Measurements from ENCODE around the gene SMIM8. TPM values are rescaled to one million over a fixed set of nuclear protein-coding genes. Genes with fewer than 3 reads are reported as not detected.
A peak's percentile ranks its signal among the peaks of the same experiment; 100 is the strongest.
"Not testable (repeated sequence)": the region's sequence is repeated elsewhere in the genome, so short reads cannot be mapped to it uniquely, and the experiment has no call there.

The SMIM8 gene, protein sequence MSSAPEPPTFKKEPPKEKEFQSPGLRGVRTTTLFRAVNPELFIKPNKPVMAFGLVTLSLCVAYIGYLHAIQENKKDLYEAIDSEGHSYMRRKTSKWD
- 6.5 and 8.1 TPM in 2 replicates for total RNA-seq (2014; rRNA removed; shearing (Covaris generic))

DNA sequence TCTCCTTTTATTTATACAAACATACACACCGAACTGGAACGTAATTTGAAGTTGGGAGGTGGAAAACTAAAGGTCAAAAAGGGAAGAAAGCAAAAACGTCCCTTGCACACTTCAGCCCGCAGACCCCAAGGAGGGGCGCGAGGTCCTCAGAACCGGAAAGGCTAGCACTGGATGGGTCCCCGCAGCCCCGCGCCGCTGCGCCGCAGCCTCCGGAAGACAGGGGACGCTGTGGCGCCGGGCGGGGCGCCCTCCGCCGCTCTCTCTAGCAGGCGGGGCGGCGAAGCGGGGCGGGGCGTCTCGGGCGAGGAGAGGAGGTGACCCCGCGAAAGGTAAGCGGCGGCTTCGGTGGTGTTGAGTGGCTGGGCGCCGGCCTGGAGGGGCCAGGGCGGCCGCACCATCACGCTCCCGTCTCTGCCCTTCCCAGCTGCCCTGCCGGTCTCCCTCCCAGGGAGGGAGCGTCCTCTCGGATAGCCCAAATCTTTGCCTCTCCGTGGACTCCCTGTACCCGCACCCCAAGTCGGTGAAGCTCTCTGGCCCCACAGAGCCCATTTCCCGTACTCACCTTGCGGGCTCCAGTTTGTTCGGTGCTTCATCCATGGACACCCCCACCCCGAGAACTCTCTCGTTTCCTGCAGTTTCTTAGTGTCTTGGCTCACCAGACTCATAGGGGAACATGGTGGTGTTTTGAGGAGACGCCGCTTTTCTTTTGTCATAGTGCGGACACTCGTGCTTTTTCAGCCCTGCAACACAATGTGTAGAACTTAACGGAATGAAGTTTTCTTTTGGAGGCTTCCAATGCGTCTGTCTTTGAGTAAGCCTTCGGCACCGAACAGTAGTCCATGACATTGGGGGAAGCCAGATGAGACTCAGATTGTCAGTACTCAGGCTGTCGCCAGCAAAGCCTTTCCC lies at the start of gene SMIM8:
Gene SMIM8 (plus strand): TSS at position 285 of the 909 bp plus-strand sequence. CDS start 14,444 bp downstream, outside the sequence.
- DNase-seq (ENCODE audit: low read depth) = peak; percentile 76

DNA sequence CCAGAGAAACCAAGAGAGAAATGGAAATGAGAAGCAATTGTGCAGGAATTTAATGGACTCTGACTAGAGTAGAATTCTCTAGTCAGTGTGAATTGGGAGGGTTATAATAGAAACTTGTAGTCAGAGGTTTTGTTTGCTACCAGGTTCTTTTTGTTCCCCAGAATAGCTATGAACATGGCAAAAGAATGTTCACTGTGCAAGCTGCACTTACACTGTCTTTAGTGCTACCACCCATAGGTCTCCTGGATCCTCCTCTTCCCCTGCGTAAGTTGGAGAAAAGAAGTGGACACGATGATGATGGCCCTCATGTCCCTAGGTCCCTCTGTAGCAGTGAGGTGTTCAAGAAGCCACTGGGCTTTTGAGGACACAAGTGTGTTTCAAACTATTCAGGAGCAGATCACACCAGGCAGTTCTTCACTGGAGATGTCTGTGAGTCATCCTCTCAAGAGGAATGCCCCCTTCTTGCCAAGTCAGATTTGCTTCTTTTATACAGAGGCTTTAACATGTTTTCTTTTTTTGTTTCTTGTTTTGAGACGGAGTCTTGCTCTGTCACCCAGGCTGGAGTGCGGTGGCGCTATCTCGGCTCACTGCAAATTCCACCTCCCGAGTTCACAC lies 47.6 kb upstream of the SMIM8 start:
- DNase-seq (ENCODE audit: low read depth) = peak; percentile 16

DNA sequence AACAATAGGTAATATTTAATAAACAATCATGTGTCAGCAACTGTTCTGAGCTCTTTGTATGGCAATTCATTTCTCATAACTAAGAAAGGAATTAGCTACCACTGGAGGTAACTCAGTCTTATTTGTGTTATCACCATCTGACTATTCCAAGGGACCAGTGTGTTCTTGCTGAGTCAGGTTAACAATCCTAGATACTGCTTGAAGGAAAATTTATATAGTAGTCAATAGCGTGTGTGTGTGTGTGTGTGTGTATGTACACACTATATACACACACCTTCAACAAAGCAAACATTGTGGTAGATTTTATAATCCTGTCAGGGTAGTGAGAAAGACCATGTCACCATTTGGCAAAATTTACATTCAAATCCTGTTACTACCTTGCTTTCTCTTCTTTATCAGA lies 45.8 kb upstream of the SMIM8 start:
- DNase-seq (ENCODE audit: low read depth) = no peak

DNA sequence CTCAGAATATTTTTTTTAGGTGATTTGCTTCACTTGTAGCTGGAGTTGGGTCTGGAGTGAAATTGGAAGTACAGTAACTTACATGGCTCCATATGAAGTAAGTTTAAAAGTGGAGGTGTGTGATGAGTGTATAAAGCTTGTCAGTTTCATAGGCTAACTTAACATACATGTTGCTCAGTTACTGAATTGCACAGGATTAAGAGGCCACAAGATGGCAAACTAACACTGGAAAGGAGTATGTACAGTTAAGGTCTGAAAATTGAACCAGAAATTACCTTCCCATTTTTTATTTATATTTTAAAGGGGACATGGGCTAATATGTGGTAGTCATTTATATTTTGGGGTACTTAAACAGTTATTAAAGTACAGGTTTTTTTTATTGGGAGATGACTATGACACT lies 45.3 kb upstream of the SMIM8 start:
- peak; percentile 17 for DNase-seq (ENCODE audit: low read depth)

DNA sequence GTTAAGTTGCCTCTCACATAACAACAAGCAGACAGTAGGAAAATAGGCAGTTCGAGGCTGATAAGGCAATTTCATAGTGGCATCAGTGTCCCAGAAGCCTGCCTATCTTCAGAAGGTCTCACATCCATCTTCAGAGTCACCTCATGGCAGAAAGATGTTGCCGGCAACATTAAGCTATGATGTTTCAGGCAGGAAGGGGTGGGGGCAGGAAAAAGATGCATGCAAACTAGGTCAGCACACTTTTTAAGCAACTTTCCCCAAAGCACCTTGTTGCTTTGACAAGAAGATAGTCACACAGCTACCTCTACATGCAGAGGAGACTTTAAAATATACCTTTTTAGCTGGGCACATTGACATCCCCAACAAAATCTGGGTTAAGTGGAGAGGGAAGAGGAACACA lies 43.2 kb upstream of the SMIM8 start:
- no peak for DNase-seq (ENCODE audit: low read depth)

DNA sequence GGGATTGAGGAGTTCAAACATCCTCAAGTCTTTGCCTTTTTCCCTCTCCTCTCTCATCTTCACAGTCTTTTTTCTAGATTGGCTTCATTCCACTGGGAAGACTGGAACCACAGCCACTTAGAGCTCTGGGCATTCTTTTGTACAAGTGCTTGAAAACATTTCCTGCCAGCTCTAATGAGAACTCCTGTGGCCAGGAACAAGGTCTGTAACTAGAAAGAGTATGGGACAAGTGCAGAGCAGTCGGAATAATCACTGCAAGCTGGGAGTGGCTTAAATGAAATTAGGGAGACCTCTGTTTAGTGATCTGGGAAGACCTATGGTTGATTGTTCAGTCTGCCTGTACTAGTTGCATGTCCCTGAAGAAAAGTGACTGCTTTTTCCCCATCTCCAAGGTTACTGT lies 41.0 kb upstream of the SMIM8 start:
- no peak for DNase-seq (ENCODE audit: low read depth)

DNA sequence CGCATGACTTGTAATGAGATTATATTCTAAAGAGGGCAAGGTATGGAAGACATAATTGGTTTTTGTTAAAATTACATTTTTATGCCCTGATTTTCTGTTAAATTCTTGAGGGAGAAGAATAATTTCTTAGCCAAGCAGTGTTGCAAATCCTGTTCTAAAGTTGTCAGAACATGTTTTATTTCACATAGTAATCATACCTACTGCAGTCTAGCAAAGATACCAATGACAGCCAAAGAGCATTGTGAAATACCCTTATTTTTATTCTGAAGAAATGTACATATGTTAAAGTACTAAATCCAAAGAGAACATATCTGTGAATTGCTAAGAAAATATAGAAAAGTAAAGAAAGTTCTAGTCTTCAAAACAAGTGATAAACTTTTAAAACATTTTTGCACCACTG lies 39.6 kb upstream of the SMIM8 start:
- no peak for DNase-seq (ENCODE audit: low read depth)

DNA sequence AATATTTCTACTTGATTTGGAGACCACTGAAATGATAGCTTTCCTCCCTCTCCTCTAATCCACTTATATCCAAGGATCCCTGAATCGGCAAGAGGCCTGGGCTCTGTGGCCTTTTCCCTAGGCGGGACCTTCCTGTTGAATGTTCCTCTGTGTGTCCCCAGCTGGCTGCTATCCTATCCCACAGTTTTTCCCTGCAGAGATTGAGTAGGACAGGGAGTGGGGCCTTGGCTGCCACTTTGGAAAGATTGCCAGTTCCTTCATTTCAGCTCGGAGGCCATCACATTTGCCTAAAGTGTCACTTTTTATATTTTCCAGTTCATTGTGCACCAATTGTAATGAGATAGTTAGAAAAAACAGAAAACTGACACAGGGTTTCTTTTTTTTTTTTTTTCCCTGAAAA lies 38.9 kb upstream of the SMIM8 start:
- no peak for DNase-seq (ENCODE audit: low read depth)

DNA sequence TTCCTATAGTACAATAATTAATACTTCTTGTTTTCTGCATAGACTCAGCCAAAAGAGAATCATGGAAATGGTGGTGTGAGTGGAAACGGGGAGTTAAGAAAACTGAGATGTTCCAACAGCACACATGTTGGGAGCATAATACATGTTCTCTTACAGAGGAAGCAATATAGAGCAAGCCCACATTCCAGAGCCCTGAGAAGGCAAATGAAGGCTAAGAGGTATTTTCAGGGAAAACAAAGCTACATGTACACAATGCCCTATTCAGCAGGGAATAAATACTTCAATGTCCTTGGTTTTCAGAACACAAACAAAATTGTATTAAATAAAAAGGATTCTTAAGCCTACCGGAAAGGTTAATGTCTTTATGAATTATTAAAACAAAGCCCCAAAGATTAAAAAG lies 35.1 kb upstream of the SMIM8 start:
- DNase-seq (ENCODE audit: low read depth) = no peak

DNA sequence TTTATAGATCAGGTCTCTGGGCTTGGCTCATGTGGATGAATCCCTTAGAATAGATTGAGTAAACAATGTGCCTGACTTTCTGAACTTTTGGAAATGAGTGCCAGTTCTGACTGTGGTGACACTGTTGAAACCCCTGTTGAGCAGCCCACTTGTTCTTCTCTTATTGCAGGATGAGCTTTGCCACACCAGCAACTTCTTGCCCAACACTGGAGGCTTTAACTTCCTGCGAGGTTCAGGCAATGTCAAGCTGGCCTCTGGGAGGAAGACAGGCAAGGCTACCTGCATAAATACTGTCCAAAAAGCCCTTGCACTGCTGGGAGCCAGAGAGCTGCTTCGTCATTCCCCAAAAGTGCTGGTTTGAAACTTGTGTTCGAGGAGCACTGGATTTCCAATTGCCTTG lies 32.8 kb upstream of the SMIM8 start:
- no peak for DNase-seq (ENCODE audit: low read depth)

DNA sequence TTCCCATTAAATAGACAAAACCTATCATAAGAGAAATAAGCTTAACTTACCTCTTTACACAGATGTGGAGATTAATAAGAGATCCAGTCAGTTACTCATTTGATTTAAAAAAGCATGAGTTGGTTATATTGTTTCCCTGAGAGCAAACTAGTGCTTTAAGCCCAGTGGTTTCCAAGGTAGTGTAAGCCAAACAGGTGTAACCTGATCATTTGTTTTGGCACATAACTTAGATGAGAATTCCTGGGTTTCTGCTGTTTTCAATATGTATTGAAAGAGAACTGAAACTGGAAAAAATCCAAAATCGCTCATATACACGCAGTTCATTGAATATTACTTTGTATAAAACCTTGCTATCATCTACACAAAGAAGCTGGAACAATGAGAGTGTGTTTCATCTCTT lies 30.5 kb upstream of the SMIM8 start:
- no peak for DNase-seq (ENCODE audit: low read depth)

DNA sequence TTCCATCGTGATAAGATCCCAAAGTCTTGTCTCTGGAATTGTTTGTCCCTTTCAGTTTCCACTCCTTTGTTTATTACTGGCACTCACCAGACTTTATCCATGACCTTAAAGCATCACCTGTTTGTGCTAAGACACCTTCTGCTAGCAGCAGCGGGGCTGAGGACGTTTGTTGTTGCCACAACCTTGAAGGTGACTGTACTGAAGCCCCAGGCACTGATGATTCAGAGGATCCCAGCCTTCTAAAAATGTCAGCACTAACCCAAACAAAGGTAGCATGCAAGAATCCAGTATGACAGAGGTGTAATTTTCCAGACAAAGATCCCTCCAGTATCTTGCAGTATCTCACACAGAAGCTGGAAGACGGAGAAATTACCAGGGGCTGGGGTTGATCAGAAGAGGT lies 28.9 kb upstream of the SMIM8 start:
- no peak for DNase-seq (ENCODE audit: low read depth)

DNA sequence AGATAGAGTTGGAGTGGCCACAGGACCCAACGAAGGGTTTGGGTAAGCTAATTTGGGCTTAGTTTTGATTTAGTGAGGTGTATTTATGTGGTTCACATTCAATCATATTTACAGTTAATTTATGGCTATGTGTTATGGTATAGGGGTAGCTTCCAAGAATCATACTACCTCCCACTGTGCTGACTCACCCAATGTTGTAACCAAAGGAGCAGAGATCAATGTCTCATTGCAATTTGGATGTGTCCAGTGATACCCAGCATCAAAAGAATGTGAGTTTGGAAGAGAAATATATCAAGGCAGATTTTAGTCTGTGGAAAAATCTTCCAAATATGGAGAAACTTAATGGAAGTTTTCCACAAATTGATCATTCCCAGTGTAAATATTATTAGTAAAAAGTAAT lies 25.3 kb upstream of the SMIM8 start:
- no peak for DNase-seq (ENCODE audit: low read depth)

DNA sequence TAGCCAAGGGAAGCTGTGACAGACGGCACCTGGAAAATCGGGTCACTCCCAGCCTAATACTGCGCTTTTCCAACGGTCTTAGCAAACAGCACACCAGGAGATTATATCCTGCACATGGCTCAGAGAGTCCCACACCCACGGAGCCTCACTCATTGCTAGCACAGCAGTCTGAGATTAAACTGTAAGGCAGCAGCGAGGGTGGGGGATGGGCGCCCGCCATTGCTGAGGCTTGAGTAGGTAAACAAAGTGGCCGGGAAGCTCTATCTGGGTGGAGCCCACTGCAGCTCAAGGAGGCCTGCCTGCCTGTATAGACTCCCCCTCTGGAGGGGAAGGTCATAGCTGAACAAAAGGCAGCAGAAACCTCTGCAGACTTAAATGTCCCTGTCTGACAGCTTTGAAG lies 21.1 kb upstream of the SMIM8 start:
- DNase-seq (ENCODE audit: low read depth) = not testable (repeated sequence)

DNA sequence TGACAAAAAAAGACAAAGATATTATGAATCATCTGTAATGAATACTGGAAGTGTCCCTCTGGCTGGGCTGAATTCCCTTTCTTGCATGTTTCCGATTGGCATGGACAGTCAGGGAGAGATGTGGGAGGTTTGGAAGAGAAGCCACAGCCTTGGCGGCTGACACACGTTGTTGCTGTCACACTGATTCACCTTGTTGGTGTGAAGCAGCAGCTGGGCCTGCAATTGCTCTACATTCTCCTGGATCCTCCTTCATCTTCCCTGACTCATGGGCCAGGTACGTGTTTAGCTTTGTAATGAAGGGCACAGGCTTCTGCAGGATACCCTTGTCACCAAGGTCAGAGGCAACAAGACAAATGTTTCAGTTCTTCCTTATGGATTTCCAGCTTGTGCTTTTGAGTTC lies 13.4 kb upstream of the SMIM8 start:
- DNase-seq (ENCODE audit: low read depth) = peak; percentile 1

DNA sequence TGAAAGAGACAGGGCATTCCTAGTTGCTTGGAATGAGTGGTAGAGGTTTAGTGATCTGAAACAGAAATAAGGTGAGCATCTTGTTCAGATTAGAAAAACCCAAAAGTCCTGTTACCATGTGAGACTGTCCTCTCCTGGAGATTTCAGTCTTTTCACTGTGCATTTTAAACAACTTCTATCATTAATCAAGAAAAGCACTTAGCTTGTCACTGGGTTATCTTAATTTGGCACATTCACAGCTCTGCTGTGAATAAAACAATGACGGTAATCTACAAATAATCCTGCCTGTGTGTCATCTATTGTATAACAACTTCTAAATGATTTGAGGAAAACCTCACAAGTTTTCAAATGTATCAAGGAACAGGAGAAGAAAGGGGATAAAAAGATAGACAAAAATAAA lies 9.5 kb upstream of the SMIM8 start:
- DNase-seq (ENCODE audit: low read depth) = no peak

DNA sequence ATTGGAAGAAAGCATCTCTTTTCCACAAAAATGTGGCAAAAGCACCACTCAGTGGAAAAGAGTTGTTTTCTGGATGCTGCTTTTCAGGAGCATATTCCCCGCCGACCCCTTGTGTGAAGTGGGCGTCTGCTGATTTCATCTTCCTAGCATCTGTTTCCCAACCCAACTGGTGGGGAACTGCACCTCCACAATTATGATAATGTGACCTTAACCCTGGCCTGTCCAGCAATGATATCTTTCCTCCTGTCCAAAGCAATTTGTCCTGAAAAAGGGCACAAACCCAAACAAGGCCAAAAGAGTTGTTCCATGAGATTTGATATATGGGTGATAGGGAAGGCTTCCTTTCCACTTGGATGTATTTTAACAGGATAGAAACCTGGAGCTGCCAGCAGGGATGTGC lies 7.3 kb upstream of the SMIM8 start:
- DNase-seq (ENCODE audit: low read depth) = no peak

DNA sequence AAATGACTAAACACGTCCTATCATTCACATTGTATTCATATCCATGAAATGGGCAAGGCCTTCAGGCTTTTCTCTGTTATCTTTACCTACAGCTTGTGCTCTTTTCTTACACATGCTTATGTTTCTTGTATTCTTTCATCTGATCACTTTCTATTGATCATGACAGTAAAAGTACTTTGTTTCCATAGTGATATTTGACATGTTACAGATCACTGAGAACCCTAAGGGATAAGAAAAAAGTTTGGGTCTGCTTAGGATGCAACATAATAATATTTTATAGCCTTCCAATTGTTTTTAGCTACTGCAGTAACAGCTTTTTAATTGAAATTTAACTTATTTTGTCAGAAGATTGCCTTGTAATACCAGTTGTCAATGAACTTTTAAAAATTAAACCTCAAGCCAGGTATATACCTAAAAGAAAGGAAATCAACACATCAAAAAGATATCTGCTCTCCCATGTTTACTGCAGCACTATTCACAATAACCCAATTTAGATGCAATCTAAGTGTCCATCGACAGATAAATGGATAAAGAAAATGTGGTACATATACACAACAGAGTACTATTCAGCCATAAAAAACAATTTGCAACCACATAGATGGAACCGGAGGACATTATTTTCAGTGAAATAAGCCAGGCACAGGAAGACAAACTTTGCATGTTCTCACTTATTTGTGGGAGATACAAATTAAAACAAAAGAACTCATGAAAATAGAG lies 3.0 kb upstream of the SMIM8 start:
- no peak for DNase-seq (ENCODE audit: low read depth)

DNA sequence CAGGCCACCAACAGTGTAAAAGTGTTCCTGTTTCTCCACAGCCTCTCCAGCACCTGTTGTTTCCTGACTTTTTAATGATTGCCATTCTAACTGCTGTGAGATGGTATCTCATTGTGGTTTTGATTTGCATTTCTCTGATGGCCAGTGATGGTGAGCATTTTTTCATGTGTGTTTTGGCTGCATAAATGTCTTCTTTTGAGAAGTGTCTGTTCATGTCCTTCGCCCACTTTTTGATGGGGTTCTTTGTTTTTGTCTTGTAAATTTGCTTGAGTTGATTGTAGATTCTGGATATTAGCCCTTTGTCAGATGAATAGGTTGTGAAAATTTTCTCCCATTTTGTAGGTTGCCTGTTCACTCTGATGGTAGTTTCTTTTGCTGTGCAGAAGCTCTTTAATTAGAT lies 1.5 kb downstream of the SMIM8 start:
- DNase-seq (ENCODE audit: low read depth) = not testable (repeated sequence)

DNA sequence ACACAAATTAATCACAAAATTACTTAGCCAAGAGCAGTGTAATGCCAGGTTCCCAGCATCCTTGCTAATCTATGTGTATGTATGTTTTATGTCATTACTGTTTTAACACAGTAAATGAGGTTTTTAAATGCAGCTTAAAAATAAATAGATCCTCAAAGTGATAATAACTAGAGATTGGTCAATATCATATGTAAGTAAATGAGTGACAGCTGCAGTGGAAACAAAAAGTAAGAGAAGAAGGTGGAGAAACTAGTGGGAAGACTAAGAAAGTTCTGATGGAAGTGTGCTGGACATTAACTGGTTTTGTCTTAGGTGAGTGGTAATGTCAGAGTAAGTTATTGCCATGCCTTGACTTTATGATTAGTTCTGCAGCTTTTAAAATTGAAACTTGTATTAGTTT lies 8.6 kb downstream of the SMIM8 start:
- no peak for DNase-seq (ENCODE audit: low read depth)

DNA sequence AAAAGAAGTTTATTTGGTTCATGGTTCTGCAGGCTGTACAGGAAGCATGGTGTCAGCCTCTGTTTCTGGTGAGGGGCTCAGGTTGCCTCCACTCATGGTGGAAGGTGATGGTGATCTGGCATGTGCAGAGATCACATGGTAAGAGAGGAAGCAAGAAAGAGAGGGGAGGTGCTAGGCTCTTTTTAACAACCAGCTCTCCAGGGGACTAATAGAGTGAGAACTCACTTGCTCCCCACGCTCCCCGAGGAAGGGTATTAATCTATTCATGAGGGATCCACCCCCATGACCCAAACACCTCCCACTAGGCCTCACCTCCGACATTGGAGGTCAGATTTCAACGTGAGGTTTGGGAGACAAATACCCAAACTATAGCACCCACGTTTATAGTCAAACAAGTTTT lies 10.6 kb downstream of the SMIM8 start:
- no peak for DNase-seq (ENCODE audit: low read depth)

DNA sequence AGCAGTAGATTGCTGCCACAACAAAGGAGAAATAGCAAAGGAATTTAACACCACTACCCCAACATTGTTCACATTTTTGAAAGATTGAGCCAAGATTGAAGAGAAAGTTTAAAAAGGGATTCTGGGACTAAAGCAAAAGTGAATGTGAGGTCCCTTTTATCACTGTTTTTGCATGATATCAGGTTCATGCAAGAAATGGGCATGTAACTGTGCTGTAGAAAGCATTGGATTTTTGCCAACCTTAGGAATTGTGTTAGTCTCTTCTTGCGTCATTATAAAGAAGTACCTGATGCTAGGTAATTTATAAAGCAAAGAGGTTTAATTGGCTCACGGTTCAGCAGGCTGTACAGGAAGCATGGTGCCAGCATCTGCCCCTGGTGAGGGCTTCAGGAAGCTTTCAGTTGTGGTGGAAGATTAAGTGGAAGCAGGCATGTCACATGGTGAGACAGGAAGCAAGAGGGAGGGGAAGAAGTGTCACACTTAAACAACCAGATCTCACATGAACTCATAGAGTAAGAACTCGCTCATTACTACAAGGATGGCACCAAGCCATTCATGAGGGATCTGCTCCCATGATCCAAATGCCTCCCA lies 11.3 kb downstream of the SMIM8 start:
- DNase-seq (ENCODE audit: low read depth) = peak; percentile 8
